Neural cell (in vitro differentiated cells): ENCODE results near the gene CAPN10. TPM values are rescaled to one million over a fixed set of nuclear protein-coding genes. Genes with fewer than 3 reads are reported as not detected.

Experiments used
- H2AFZ ChIP-seq: fragments of 200-600, 300-800 bp; sonication (generic), shearing (Covaris generic); 2 replicates; pipeline ENCODE4 v1.6.0; 2014; ENCODE audit warnings: low read depth, mild to moderate bottlenecking, antibody characterized with exemption, low read length, moderate library complexity
- H3F3A ChIP-seq: fragments of 200-600 bp; shearing (Covaris generic); 2 replicates; pipeline ENCODE4 v1.6.1; 2016; ENCODE audit warnings: mild to moderate bottlenecking, moderate library complexity, mixed read lengths, antibody characterized with exemption, low read length; ENCODE audit not compliant: insufficient read depth, poor library complexity, severe bottlenecking
- H3K27ac ChIP-seq: fragments of 200-600, 300-800 bp; sonication (generic), shearing (Covaris generic); 2 replicates; pipeline ENCODE4 v1.5.1; 2014; ENCODE audit warnings: mild to moderate bottlenecking, low read length, moderate library complexity
- H3K27me3 ChIP-seq: fragments of 300-800, 200-600 bp; sonication (generic), shearing (Covaris generic); 2 replicates; pipeline ENCODE4 v1.6.0; 2014; ENCODE audit warnings: mild to moderate bottlenecking, low read depth, low read length, moderate library complexity; ENCODE audit not compliant: insufficient read depth
- H3K36me3 ChIP-seq: fragments of 300-800, 200-600 bp; sonication (generic), shearing (Covaris generic); 2 replicates; pipeline ENCODE4 v1.5.1; 2014; ENCODE audit warnings: mild to moderate bottlenecking, antibody characterized with exemption, low read length, moderate library complexity; ENCODE audit not compliant: insufficient read depth
- H3K4me2 ChIP-seq: fragments of 300-800, 200-600 bp; sonication (generic), shearing (Covaris generic); 2 replicates; pipeline ENCODE4 v1.6.0; 2014; ENCODE audit warnings: mild to moderate bottlenecking, low read length
- H3K4me3 ChIP-seq: fragments of 300-800, 200-600 bp; sonication (generic), shearing (Covaris generic); 2 replicates; pipeline ENCODE4 v1.5.1; 2014; ENCODE audit warnings: mild to moderate bottlenecking, low read length, moderate library complexity
- H3K79me2 ChIP-seq: fragments of 200-600 bp; shearing (Covaris generic); replicated peaks from 2 replicates; pipeline ENCODE4 v1.6.0; 2014; ENCODE audit warnings: mild to moderate bottlenecking, low read length, moderate library complexity; ENCODE audit not compliant: insufficient read depth
- H3K9ac ChIP-seq: fragments of 300-800, 200-600 bp; sonication (generic), shearing (Covaris generic); 2 replicates; pipeline ENCODE4 v1.6.1; 2016; ENCODE audit warnings: mild to moderate bottlenecking, low read length, mixed read lengths
- H3K9me2 ChIP-seq: fragments of 200-600 bp; shearing (Covaris generic); 2 replicates; pipeline ENCODE4 v1.6.1; 2016; ENCODE audit warnings: mild to moderate bottlenecking, low read length, mixed read lengths; ENCODE audit not compliant: insufficient read depth
- H3K9me3 ChIP-seq: fragments of 200-600, 300-800 bp; sonication (generic), shearing (Covaris generic); 2 replicates; pipeline ENCODE4 v1.6.1; 2016; ENCODE audit warnings: mild to moderate bottlenecking, mixed run types, low read length, moderate library complexity, mixed read lengths
- H4K20me1 ChIP-seq: fragments of 200-600 bp; shearing (Covaris generic); 2 replicates; pipeline ENCODE4 v1.6.1; 2016; ENCODE audit warnings: mild to moderate bottlenecking, mixed run types; ENCODE audit not compliant: insufficient read depth
- EP300 ChIP-seq: fragments of 450-650 bp; conservative IDR thresholded peaks from 2 replicates; pipeline ENCODE4 v1.6.1; 2014; ENCODE audit warnings: antibody characterized with exemption, mild to moderate bottlenecking, moderate library complexity; ENCODE audit not compliant: poor library complexity, severe bottlenecking
- EZH2 ChIP-seq: fragments of 200-600, 300-800 bp; shearing (Covaris generic), sonication (generic); IDR thresholded peaks from 2 replicates; pipeline ENCODE4 v1.6.1; 2014; ENCODE audit warnings: antibody characterized with exemption, low read length, borderline replicate concordance, mild to moderate bottlenecking; ENCODE audit not compliant: insufficient read depth, poor library complexity, severe bottlenecking
- MXI1 ChIP-seq: fragments of 450-650 bp; conservative IDR thresholded peaks from 2 replicates; pipeline ENCODE4 v1.6.1; 2014; ENCODE audit warnings: antibody characterized with exemption, mild to moderate bottlenecking; ENCODE audit not compliant: poor library complexity, severe bottlenecking
- POLR2AphosphoS5 ChIP-seq: IDR thresholded peaks from 2 replicates; pipeline ENCODE4 v1.6.1; 2012
- RAD21 ChIP-seq: fragments of 450-650 bp; conservative IDR thresholded peaks from 2 replicates; pipeline ENCODE4 v1.6.1; 2014; ENCODE audit warnings: antibody characterized with exemption, mild to moderate bottlenecking, moderate library complexity
- REST ChIP-seq: IDR thresholded peaks from 2 replicates; pipeline ENCODE4 v1.6.1; 2012; ENCODE audit warnings: borderline replicate concordance
- SMC3 ChIP-seq: fragments of 450-650 bp; conservative IDR thresholded peaks from 2 replicates; pipeline ENCODE4 v1.6.1; 2014; ENCODE audit warnings: antibody characterized with exemption, mild to moderate bottlenecking, moderate library complexity; ENCODE audit not compliant: poor library complexity
- TAF1 ChIP-seq: IDR thresholded peaks from 2 replicates; pipeline ENCODE4 v1.6.1; 2012; ENCODE audit warnings: low read depth
- polyA plus RNA-seq: library from polyadenylated mRNA; depleted of rRNA; stranded (reverse); fragments of >200 nt; gene quantifications from 2 replicates; pipeline ENCODE4 v1.2.3, GENCODE V29; 2014
- TF ChIP-seq, protein P1 (sequence below): fragments of 450-650 bp; IDR thresholded peaks from 2 replicates; pipeline ENCODE4 v1.5.1; 2014; ENCODE audit warnings: antibody characterized with exemption, mild to moderate bottlenecking, moderate library complexity; ENCODE audit not compliant: poor library complexity, severe bottlenecking

Gene CAPN10
- polyA plus RNA-seq, 1 donor from 2014 or later, result 120 TPM

DNA sequence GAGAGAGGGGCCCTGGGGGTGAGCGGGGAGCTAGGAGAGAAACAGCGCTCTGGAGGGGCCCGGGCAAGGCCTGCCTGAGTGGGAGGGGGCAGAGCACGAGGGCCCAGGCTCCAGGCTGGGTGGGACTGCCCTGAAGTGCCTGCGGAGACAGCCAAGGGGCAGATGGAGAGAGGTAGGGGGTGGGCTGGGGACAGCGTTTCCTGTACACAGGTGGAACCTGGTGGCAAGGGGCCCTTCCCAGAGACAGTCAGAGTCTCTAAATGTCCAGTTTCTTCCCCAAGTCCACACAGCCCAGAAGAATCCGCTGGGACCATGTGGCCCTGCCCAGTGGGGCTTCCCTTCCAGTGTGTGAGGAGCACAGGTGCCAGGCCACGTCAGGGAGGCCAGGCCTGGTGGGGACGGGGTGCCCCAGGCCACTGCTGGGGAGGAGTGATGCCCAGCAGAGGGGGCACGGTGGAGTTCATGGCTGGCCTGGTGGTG lies 37.0 kb downstream of the CAPN10 start:
- no peak overlapping the region for H3K4me3 ChIP-seq
- no peaks in the 10 kb centered on the region for H3K9me2 ChIP-seq
- H3K27ac ChIP-seq, result no peak overlapping the region
- TF ChIP-seq MXI1, result no peak
- no peak for TF ChIP-seq POLR2AphosphoS5
- no peak for TF ChIP-seq SMC3
- no peak for TF ChIP-seq RAD21
- no peak for TF ChIP-seq EP300
- no peak for TF ChIP-seq EZH2
- no peak for TF ChIP-seq REST
- TF ChIP-seq, protein P1, sequence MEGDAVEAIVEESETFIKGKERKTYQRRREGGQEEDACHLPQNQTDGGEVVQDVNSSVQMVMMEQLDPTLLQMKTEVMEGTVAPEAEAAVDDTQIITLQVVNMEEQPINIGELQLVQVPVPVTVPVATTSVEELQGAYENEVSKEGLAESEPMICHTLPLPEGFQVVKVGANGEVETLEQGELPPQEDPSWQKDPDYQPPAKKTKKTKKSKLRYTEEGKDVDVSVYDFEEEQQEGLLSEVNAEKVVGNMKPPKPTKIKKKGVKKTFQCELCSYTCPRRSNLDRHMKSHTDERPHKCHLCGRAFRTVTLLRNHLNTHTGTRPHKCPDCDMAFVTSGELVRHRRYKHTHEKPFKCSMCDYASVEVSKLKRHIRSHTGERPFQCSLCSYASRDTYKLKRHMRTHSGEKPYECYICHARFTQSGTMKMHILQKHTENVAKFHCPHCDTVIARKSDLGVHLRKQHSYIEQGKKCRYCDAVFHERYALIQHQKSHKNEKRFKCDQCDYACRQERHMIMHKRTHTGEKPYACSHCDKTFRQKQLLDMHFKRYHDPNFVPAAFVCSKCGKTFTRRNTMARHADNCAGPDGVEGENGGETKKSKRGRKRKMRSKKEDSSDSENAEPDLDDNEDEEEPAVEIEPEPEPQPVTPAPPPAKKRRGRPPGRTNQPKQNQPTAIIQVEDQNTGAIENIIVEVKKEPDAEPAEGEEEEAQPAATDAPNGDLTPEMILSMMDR, result no peak
- TF ChIP-seq TAF1, result no peak
- H3F3A ChIP-seq, result no peaks in the 10 kb centered on the region
- H3K27me3 ChIP-seq, result no peaks in the 10 kb centered on the region
- no peaks in the 10 kb centered on the region for H3K9me3 ChIP-seq
- H3K4me2 ChIP-seq, result no peak overlapping the region
- H3K36me3 ChIP-seq, result no peaks in the 10 kb centered on the region
- no peak overlapping the region for H2AFZ ChIP-seq
- H3K79me2 ChIP-seq, result no peaks in the 10 kb centered on the region
- H3K9ac ChIP-seq, result no peak overlapping the region
- no peaks in the 10 kb centered on the region for H4K20me1 ChIP-seq

GRCh38 chr2:240624011-240624949 lies 37.7 kb downstream of the CAPN10 start:
- Histone ChIP-seq H3K9me3 (no peaks in the 10 kb centered on the region), H2AFZ (no peak overlapping the region), H3K4me3 (no peak overlapping the region), H3K27ac (no peak overlapping the region), H3K36me3 (no peaks in the 10 kb centered on the region), H3K79me2 (no peaks in the 10 kb centered on the region), H3K9ac (no peak overlapping the region), H4K20me1 (no peaks in the 10 kb centered on the region), H3K4me2 (no peak overlapping the region), H3K27me3 (no peaks in the 10 kb centered on the region), H3F3A (no peaks in the 10 kb centered on the region), H3K9me2 (no peaks in the 10 kb centered on the region)
- TF ChIP-seq POLR2AphosphoS5 (no peak), MXI1 (no peak), REST (no peak), SMC3 (no peak), TAF1 (no peak), EP300 (no peak), EZH2 (no peak), RAD21 (no peak)
- TF ChIP-seq, protein P1, result no peak
